Measurements from ENCODE around the gene CENPM.

CENPM gene

DNA sequence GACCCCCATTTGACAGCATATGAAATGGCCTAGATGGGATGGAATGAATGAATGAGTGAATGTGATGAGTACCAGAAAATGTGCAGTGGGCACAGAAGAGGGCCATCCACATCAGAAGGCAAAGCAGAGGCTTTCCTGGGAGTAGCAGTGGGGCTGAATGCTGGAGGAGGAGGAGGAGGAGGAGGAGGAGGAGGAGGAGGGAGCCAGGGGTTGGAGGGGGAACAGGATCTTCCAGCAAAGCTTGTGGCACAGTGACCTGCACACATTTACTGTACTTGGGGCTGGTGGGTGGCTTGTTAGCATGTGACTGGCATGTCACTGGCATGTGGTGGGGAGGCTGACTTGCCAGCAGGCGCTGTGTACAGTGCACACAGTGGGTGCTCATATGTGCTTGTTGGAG is 31.8 kb upstream of the CENPM start:
- H3K79me2 ChIP-seq (ENCODE audit: insufficient read depth, low read length): no peaks in the 10 kb centered on the region
- no peak overlapping the region for H2AFZ ChIP-seq (ENCODE audit: low read depth, low read length, severe bottlenecking)
- no peak overlapping the region for H3K4me2 ChIP-seq (ENCODE audit: low read depth, low read length, poor library complexity, severe bottlenecking)
- TF ChIP-seq, protein P1, sequence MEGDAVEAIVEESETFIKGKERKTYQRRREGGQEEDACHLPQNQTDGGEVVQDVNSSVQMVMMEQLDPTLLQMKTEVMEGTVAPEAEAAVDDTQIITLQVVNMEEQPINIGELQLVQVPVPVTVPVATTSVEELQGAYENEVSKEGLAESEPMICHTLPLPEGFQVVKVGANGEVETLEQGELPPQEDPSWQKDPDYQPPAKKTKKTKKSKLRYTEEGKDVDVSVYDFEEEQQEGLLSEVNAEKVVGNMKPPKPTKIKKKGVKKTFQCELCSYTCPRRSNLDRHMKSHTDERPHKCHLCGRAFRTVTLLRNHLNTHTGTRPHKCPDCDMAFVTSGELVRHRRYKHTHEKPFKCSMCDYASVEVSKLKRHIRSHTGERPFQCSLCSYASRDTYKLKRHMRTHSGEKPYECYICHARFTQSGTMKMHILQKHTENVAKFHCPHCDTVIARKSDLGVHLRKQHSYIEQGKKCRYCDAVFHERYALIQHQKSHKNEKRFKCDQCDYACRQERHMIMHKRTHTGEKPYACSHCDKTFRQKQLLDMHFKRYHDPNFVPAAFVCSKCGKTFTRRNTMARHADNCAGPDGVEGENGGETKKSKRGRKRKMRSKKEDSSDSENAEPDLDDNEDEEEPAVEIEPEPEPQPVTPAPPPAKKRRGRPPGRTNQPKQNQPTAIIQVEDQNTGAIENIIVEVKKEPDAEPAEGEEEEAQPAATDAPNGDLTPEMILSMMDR (IDR thresholded peaks at IDR 0.05; ENCODE audit: insufficient read depth, low read length, poor library complexity, severe bottlenecking): no peak
- no peak for TF ChIP-seq EZH2phosphoT487 (conservative IDR thresholded peaks at IDR 0.05; ENCODE audit: low read length)
- H3F3A ChIP-seq (ENCODE audit: insufficient read depth): no peaks in the 10 kb centered on the region
- H3K9ac ChIP-seq (ENCODE audit: low read length): no peak overlapping the region
- no peaks in the 10 kb centered on the region for H3K9me2 ChIP-seq (replicated peaks; ENCODE audit: insufficient read depth, low read length)
- H3K4me3 ChIP-seq (ENCODE audit: insufficient read depth, low read length, poor library complexity, severe bottlenecking): no peak overlapping the region
- H4K20me1 ChIP-seq (ENCODE audit: low read depth, low read length): no peaks in the 10 kb centered on the region
- no peak overlapping the region for H3K27ac ChIP-seq (ENCODE audit: low read depth, low read length)
- no peaks in the 10 kb centered on the region for H3K9me3 ChIP-seq (ENCODE audit: insufficient read depth, low read length)
- no peaks in the 10 kb centered on the region for H3K36me3 ChIP-seq (ENCODE audit: low read length)
- H3K27me3 ChIP-seq (ENCODE audit: low read length): no peaks in the 10 kb centered on the region

DNA sequence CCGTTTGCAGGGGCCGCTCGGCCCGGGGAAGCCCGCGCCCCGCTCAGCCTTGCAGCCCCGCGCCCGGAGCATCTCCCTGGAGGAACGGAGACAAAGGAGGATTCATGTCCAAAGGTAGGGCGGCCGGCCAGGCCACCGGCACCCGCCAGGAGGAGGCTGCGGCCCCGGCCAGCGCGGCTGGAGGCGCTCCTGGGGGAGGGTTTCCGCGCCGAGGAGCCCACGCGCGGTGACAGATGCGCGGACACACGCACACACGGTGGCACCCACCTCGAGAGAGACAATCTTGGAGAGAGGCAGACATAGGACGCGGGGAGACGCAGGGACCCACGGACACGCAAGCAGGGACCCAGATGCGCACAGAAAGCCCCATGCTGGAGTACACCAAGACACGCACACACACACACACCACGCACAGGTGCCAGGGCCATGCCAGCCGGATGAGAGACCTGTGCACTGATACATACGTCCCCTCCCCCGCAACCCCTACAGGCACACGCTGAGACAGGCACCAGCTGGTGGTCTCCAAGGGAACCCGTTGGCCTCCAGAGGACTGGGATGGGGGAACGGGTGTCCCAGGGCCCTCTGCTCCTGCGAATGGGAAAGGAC is 30.1 kb upstream of the CENPM start:
- Histone ChIP-seq H2AFZ (ENCODE audit: low read depth, low read length, severe bottlenecking) (no peak overlapping the region), H3K9me3 (ENCODE audit: insufficient read depth, low read length) (no peaks in the 10 kb centered on the region), H3K27me3 (ENCODE audit: low read length) (no peaks in the 10 kb centered on the region), H3K9ac (ENCODE audit: low read length) (no peak overlapping the region), H3K9me2 (replicated peaks; ENCODE audit: insufficient read depth, low read length) (no peaks in the 10 kb centered on the region), H3F3A (ENCODE audit: insufficient read depth) (no peaks in the 10 kb centered on the region), H3K27ac (ENCODE audit: low read depth, low read length) (no peak overlapping the region), H3K4me3 (ENCODE audit: insufficient read depth, low read length, poor library complexity, severe bottlenecking) (no peak overlapping the region), H3K36me3 (ENCODE audit: low read length) (no peaks in the 10 kb centered on the region), H3K4me2 (ENCODE audit: low read depth, low read length, poor library complexity, severe bottlenecking) (peak overlapping the region; percentile 43), H3K79me2 (ENCODE audit: insufficient read depth, low read length) (no peaks in the 10 kb centered on the region), H4K20me1 (ENCODE audit: low read depth, low read length) (no peaks in the 10 kb centered on the region)
- TF ChIP-seq, protein P1 (IDR thresholded peaks at IDR 0.05; ENCODE audit: insufficient read depth, low read length, poor library complexity, severe bottlenecking): no peak
- TF ChIP-seq EZH2phosphoT487 (conservative IDR thresholded peaks at IDR 0.05; ENCODE audit: low read length): no peak

DNA sequence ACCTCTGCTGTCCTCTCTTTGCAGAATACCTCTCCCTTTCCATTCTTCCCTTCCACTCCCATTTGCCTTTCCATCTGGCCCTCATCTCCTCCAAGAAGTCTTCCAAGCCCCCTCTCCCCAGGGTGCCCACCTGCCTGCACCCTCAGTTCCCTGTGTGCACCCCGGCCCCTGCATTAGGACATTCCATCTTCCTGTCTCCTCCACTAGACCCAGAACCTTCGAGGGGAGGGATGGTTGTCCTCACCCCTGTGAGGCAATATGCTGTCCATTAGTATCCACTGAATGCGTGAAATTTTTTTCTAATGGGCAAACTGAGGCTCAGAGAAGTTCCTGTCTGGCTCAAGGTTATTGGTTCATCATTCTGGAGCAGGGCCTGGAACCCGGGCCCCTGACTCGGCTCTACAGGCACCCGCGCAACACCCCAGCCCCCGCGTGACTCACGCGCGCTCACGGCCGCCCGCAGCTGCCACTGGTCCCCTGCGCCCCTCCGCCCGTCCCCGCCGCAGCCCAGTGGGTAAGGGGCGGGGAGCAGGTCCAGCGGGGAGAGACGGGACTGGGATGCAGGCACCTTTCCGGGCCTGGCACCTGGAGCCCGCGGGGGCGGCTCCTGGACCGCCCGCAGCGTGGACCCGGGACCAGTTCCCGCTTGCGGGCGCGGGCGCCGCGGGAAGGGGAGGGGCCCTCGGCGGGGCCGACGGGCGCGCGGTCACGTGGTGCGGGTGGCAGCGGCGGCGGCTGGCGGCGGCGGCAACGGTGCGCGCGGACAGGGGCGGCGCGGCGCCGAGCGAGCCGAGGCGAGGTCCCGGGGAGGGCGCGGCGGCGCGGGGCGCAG is 29.3 kb upstream of the CENPM start:
- H3K9ac ChIP-seq (ENCODE audit: low read length): peak overlapping the region; percentile 41
- H3K9me3 ChIP-seq (ENCODE audit: insufficient read depth, low read length): no peaks in the 10 kb centered on the region
- no peak for TF ChIP-seq EZH2phosphoT487 (conservative IDR thresholded peaks at IDR 0.05; ENCODE audit: low read length)
- TF ChIP-seq, protein P1 (IDR thresholded peaks at IDR 0.05; ENCODE audit: insufficient read depth, low read length, poor library complexity, severe bottlenecking): no peak
- no peaks in the 10 kb centered on the region for H3K27me3 ChIP-seq (ENCODE audit: low read length)
- no peaks in the 10 kb centered on the region for H3F3A ChIP-seq (ENCODE audit: insufficient read depth)
- H2AFZ ChIP-seq (ENCODE audit: low read depth, low read length, severe bottlenecking): peak overlapping the region; percentile 43
- H3K36me3 ChIP-seq (ENCODE audit: low read length): no peaks in the 10 kb centered on the region
- no peak overlapping the region for H3K27ac ChIP-seq (ENCODE audit: low read depth, low read length)
- peak overlapping the region; percentile 51 for H3K4me2 ChIP-seq (ENCODE audit: low read depth, low read length, poor library complexity, severe bottlenecking)
- H3K79me2 ChIP-seq (ENCODE audit: insufficient read depth, low read length): no peaks in the 10 kb centered on the region
- H4K20me1 ChIP-seq (ENCODE audit: low read depth, low read length): no peaks in the 10 kb centered on the region
- no peaks in the 10 kb centered on the region for H3K9me2 ChIP-seq (replicated peaks; ENCODE audit: insufficient read depth, low read length)
- H3K4me3 ChIP-seq (ENCODE audit: insufficient read depth, low read length, poor library complexity, severe bottlenecking): peak overlapping the region; percentile 52

Measured in SU-DHL-6 (cell line).